IMR-90 (cell line): ENCODE data around the gene AFMID.

Source experiments
- BHLHE40 ChIP-seq: fragments of 150-350 bp; IDR thresholded peaks from 2 replicates; pipeline ENCODE4 v1.6.1; 2016; ENCODE audit warnings: mild to moderate bottlenecking, low read depth, low read length
- CEBPB ChIP-seq: IDR thresholded peaks from 2 replicates; pipeline ENCODE4 v1.6.1; 2012; ENCODE audit warnings: low read depth, low read length, improper control_type of control experiment
- FOS ChIP-seq: fragments of 150-350 bp; IDR thresholded peaks from 2 replicates; pipeline ENCODE4 v1.6.1; 2016; ENCODE audit warnings: low read depth, low read length
- MAFK ChIP-seq: IDR thresholded peaks from 2 replicates; pipeline ENCODE4 v1.6.1; 2012; ENCODE audit warnings: low read depth, low read length, improper control_type of control experiment
- MAZ ChIP-seq: IDR thresholded peaks from 2 replicates; pipeline ENCODE4 v1.6.1; 2012; ENCODE audit warnings: low read depth, mild to moderate bottlenecking, low read length, improper control_type of control experiment, moderate library complexity, borderline replicate concordance
- MXI1 ChIP-seq: IDR thresholded peaks from 2 replicates; pipeline ENCODE4 v1.6.1; 2012; ENCODE audit warnings: low read depth, mild to moderate bottlenecking, low read length, moderate library complexity, borderline replicate concordance
- NFE2L2 ChIP-seq: fragments of 150-350 bp; IDR thresholded peaks from 2 replicates; pipeline ENCODE4 v1.6.1; 2016; ENCODE audit warnings: low read depth, mild to moderate bottlenecking, low read length
- POLR2A ChIP-seq: IDR thresholded peaks from 2 replicates; pipeline ENCODE4 v1.6.1; 2012; ENCODE audit warnings: mild to moderate bottlenecking, low read depth, low read length
- RAD21 ChIP-seq: IDR thresholded peaks from 2 replicates; pipeline ENCODE4 v1.6.1; 2012; ENCODE audit warnings: low read length, improper control_type of control experiment
- RCOR1 ChIP-seq: IDR thresholded peaks from 2 replicates; pipeline ENCODE4 v1.6.1; 2012; ENCODE audit warnings: mild to moderate bottlenecking, low read length, improper control_type of control experiment; ENCODE audit not compliant: insufficient replicate concordance
- TF ChIP-seq, protein P1 (sequence below): conservative IDR thresholded peaks from 2 replicates; pipeline ENCODE4 v1.5.1; 2012; ENCODE audit warnings: mild to moderate bottlenecking, low read depth, low read length, improper control_type of control experiment
- TF ChIP-seq, protein P2 (sequence below): fragments of 150-350 bp; IDR thresholded peaks from 2 replicates; pipeline ENCODE4 v1.6.1; 2016; ENCODE audit warnings: low read depth, mild to moderate bottlenecking, low read length, moderate library complexity, borderline replicate concordance

DNA sequence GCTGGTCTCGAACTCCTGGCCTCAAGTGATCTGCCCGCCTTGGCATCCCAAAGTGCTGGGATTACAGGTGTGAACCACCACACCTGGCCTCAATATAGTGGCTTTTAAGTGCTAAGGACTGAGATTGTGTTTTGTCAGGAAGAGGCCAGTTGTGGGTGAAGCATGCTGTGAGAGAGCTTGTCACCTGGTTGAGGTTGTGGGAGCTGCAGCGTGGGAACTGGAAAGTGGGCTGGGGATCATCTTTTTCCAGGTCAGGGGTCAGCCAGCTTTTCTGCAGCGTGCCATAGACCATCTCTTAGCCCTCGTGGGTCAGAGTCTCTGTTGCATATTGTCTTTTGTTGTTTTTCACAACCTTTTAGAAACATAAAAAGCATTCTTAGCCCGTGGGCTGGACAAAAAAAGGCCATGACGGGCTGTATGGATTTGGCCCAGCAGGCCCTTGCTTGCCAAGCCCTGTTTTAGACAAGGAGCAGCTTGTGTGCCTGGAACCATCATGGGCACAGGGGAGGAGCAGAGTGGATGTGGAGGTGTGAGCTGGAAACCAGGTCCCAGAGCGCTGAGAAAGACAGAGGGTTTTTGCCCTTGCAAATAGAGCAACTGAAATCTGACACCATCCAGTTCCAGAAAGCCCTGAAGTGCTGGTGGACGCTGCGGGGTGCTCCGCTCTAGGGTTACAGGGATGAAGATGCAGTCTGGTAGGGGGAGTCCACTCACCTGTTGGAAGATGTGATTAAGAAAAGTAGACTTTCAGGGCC, 32.4 kb downstream of the AFMID start:
- no peak for TF ChIP-seq POLR2A
- TF ChIP-seq, protein P1, sequence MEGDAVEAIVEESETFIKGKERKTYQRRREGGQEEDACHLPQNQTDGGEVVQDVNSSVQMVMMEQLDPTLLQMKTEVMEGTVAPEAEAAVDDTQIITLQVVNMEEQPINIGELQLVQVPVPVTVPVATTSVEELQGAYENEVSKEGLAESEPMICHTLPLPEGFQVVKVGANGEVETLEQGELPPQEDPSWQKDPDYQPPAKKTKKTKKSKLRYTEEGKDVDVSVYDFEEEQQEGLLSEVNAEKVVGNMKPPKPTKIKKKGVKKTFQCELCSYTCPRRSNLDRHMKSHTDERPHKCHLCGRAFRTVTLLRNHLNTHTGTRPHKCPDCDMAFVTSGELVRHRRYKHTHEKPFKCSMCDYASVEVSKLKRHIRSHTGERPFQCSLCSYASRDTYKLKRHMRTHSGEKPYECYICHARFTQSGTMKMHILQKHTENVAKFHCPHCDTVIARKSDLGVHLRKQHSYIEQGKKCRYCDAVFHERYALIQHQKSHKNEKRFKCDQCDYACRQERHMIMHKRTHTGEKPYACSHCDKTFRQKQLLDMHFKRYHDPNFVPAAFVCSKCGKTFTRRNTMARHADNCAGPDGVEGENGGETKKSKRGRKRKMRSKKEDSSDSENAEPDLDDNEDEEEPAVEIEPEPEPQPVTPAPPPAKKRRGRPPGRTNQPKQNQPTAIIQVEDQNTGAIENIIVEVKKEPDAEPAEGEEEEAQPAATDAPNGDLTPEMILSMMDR = no peak
- TF ChIP-seq RAD21 = no peak
- TF ChIP-seq MAFK = no peak
- TF ChIP-seq, protein P2, sequence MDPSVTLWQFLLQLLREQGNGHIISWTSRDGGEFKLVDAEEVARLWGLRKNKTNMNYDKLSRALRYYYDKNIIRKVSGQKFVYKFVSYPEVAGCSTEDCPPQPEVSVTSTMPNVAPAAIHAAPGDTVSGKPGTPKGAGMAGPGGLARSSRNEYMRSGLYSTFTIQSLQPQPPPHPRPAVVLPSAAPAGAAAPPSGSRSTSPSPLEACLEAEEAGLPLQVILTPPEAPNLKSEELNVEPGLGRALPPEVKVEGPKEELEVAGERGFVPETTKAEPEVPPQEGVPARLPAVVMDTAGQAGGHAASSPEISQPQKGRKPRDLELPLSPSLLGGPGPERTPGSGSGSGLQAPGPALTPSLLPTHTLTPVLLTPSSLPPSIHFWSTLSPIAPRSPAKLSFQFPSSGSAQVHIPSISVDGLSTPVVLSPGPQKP = no peak
- no peak for TF ChIP-seq BHLHE40
- TF ChIP-seq FOS = no peak
- TF ChIP-seq MXI1 = no peak
- no peak for TF ChIP-seq NFE2L2
- no peak for TF ChIP-seq RCOR1
- no peak for TF ChIP-seq CEBPB
- TF ChIP-seq MAZ = no peak
